ENCODE data around the gene NQO1.

DNA sequence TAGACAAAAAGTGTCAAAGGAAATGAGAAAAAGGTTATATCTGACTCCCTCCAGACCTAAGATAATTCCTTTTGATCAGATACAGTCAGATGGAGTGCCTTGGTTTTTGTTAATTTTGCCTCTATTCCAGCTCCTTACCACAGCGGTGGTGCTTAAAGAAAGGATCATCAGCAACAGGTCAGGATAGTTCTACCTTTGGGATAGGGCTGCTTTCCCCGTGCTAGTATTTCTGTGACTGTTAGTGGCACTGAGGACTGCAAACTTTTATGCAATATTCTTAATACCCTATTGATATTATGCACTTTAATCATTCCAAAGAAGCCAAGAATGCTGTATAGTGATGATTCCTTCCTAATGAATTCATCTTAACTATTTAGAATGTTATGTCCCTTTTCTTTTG is 24.5 kb downstream of the NQO1 start:
- TF ChIP-seq TCF7L2 (IDR thresholded peaks at IDR 0.05; ENCODE audit: borderline replicate concordance, low read depth, low read length), result no peak
- TF ChIP-seq CTCF (tag by site-specific recombination; IDR thresholded peaks at IDR 0.05), result no peak
- TF ChIP-seq ZNF670 (tag by site-specific recombination; IDR thresholded peaks at IDR 0.05; ENCODE audit: low read depth), result no peak
- no peak for TF ChIP-seq ZNF302 (tag by site-specific recombination; IDR thresholded peaks at IDR 0.05; ENCODE audit: low read depth)

Measured in HEK293 (cell line).